Neural cell (in vitro differentiated cells): ENCODE measurements around the gene SCAMP5. TPM values are rescaled to one million over a fixed set of nuclear protein-coding genes. Genes with fewer than 3 reads are reported as not detected.

Experiments
- H2AFZ ChIP-seq: fragments of 200-600, 300-800 bp; sonication (generic), shearing (Covaris generic); 2 replicates; pipeline ENCODE4 v1.6.0; 2014; ENCODE audit warnings: low read depth, mild to moderate bottlenecking, antibody characterized with exemption, low read length, moderate library complexity
- H3F3A ChIP-seq: fragments of 200-600 bp; shearing (Covaris generic); 2 replicates; pipeline ENCODE4 v1.6.1; 2016; ENCODE audit warnings: mild to moderate bottlenecking, moderate library complexity, mixed read lengths, antibody characterized with exemption, low read length; ENCODE audit not compliant: insufficient read depth, poor library complexity, severe bottlenecking
- H3K27ac ChIP-seq: fragments of 200-600, 300-800 bp; sonication (generic), shearing (Covaris generic); 2 replicates; pipeline ENCODE4 v1.5.1; 2014; ENCODE audit warnings: mild to moderate bottlenecking, low read length, moderate library complexity
- H3K27me3 ChIP-seq: fragments of 300-800, 200-600 bp; sonication (generic), shearing (Covaris generic); 2 replicates; pipeline ENCODE4 v1.6.0; 2014; ENCODE audit warnings: mild to moderate bottlenecking, low read depth, low read length, moderate library complexity; ENCODE audit not compliant: insufficient read depth
- H3K36me3 ChIP-seq: fragments of 300-800, 200-600 bp; sonication (generic), shearing (Covaris generic); 2 replicates; pipeline ENCODE4 v1.5.1; 2014; ENCODE audit warnings: mild to moderate bottlenecking, antibody characterized with exemption, low read length, moderate library complexity; ENCODE audit not compliant: insufficient read depth
- H3K4me2 ChIP-seq: fragments of 300-800, 200-600 bp; sonication (generic), shearing (Covaris generic); 2 replicates; pipeline ENCODE4 v1.6.0; 2014; ENCODE audit warnings: mild to moderate bottlenecking, low read length
- H3K4me3 ChIP-seq: fragments of 300-800, 200-600 bp; sonication (generic), shearing (Covaris generic); 2 replicates; pipeline ENCODE4 v1.5.1; 2014; ENCODE audit warnings: mild to moderate bottlenecking, low read length, moderate library complexity
- H3K79me2 ChIP-seq: fragments of 200-600 bp; shearing (Covaris generic); replicated peaks from 2 replicates; pipeline ENCODE4 v1.6.0; 2014; ENCODE audit warnings: mild to moderate bottlenecking, low read length, moderate library complexity; ENCODE audit not compliant: insufficient read depth
- H3K9ac ChIP-seq: fragments of 300-800, 200-600 bp; sonication (generic), shearing (Covaris generic); 2 replicates; pipeline ENCODE4 v1.6.1; 2016; ENCODE audit warnings: mild to moderate bottlenecking, low read length, mixed read lengths
- H3K9me2 ChIP-seq: fragments of 200-600 bp; shearing (Covaris generic); 2 replicates; pipeline ENCODE4 v1.6.1; 2016; ENCODE audit warnings: mild to moderate bottlenecking, low read length, mixed read lengths; ENCODE audit not compliant: insufficient read depth
- H3K9me3 ChIP-seq: fragments of 200-600, 300-800 bp; sonication (generic), shearing (Covaris generic); 2 replicates; pipeline ENCODE4 v1.6.1; 2016; ENCODE audit warnings: mild to moderate bottlenecking, mixed run types, low read length, moderate library complexity, mixed read lengths
- H4K20me1 ChIP-seq: fragments of 200-600 bp; shearing (Covaris generic); 2 replicates; pipeline ENCODE4 v1.6.1; 2016; ENCODE audit warnings: mild to moderate bottlenecking, mixed run types; ENCODE audit not compliant: insufficient read depth
- CTCF ChIP-seq: fragments of 450-650 bp; IDR thresholded peaks from 2 replicates; pipeline ENCODE4 v1.5.1; 2014; ENCODE audit warnings: antibody characterized with exemption, mild to moderate bottlenecking, moderate library complexity; ENCODE audit not compliant: poor library complexity, severe bottlenecking
- EP300 ChIP-seq: fragments of 450-650 bp; conservative IDR thresholded peaks from 2 replicates; pipeline ENCODE4 v1.6.1; 2014; ENCODE audit warnings: antibody characterized with exemption, mild to moderate bottlenecking, moderate library complexity; ENCODE audit not compliant: poor library complexity, severe bottlenecking
- EZH2 ChIP-seq: fragments of 200-600, 300-800 bp; shearing (Covaris generic), sonication (generic); IDR thresholded peaks from 2 replicates; pipeline ENCODE4 v1.6.1; 2014; ENCODE audit warnings: antibody characterized with exemption, low read length, borderline replicate concordance, mild to moderate bottlenecking; ENCODE audit not compliant: insufficient read depth, poor library complexity, severe bottlenecking
- MXI1 ChIP-seq: fragments of 450-650 bp; conservative IDR thresholded peaks from 2 replicates; pipeline ENCODE4 v1.6.1; 2014; ENCODE audit warnings: antibody characterized with exemption, mild to moderate bottlenecking; ENCODE audit not compliant: poor library complexity, severe bottlenecking
- POLR2AphosphoS5 ChIP-seq: IDR thresholded peaks from 2 replicates; pipeline ENCODE4 v1.6.1; 2012
- RAD21 ChIP-seq: fragments of 450-650 bp; conservative IDR thresholded peaks from 2 replicates; pipeline ENCODE4 v1.6.1; 2014; ENCODE audit warnings: antibody characterized with exemption, mild to moderate bottlenecking, moderate library complexity
- REST ChIP-seq: IDR thresholded peaks from 2 replicates; pipeline ENCODE4 v1.6.1; 2012; ENCODE audit warnings: borderline replicate concordance
- SMC3 ChIP-seq: fragments of 450-650 bp; conservative IDR thresholded peaks from 2 replicates; pipeline ENCODE4 v1.6.1; 2014; ENCODE audit warnings: antibody characterized with exemption, mild to moderate bottlenecking, moderate library complexity; ENCODE audit not compliant: poor library complexity
- TAF1 ChIP-seq: IDR thresholded peaks from 2 replicates; pipeline ENCODE4 v1.6.1; 2012; ENCODE audit warnings: low read depth
- polyA plus RNA-seq: library from polyadenylated mRNA; depleted of rRNA; stranded (reverse); fragments of >200 nt; gene quantifications from 2 replicates; pipeline ENCODE4 v1.2.3, GENCODE V29; 2014

Gene SCAMP5
- polyA plus RNA-seq, 1 donor from 2014 or later = 92.5 TPM

- no peak overlapping the region for H3K27ac ChIP-seq
- no peaks in the 10 kb centered on the region for H3K36me3 ChIP-seq
- H2AFZ ChIP-seq = no peak overlapping the region
- TF ChIP-seq EZH2 = no peak
- no peak for TF ChIP-seq SMC3
- no peak for TF ChIP-seq RAD21
- TF ChIP-seq CTCF = no peak
- no peak for TF ChIP-seq REST
- no peak for TF ChIP-seq MXI1
- TF ChIP-seq POLR2AphosphoS5 = no peak
- no peak for TF ChIP-seq EP300
- no peak for TF ChIP-seq TAF1
- H3K79me2 ChIP-seq = no peaks in the 10 kb centered on the region
- no peaks in the 10 kb centered on the region for H3K27me3 ChIP-seq
- H3F3A ChIP-seq = no peaks in the 10 kb centered on the region
- no peaks in the 10 kb centered on the region for H4K20me1 ChIP-seq
- no peak overlapping the region for H3K4me2 ChIP-seq
- no peak overlapping the region for H3K9ac ChIP-seq
- H3K9me2 ChIP-seq = no peaks in the 10 kb centered on the region
- no peak overlapping the region for H3K4me3 ChIP-seq
- H3K9me3 ChIP-seq = no peaks in the 10 kb centered on the region
Observed at GRCh38 chr15:75053748-75054125, 58.4 kb downstream of the SCAMP5 start.

GRCh38 chr15:75054172-75054897, 59.0 kb downstream of the SCAMP5 start:
- Histone ChIP-seq H3K27me3 (no peaks in the 10 kb centered on the region), H3K79me2 (no peaks in the 10 kb centered on the region), H3F3A (no peaks in the 10 kb centered on the region), H3K4me3 (no peak overlapping the region), H3K27ac (no peak overlapping the region), H3K9me3 (no peaks in the 10 kb centered on the region), H3K36me3 (no peaks in the 10 kb centered on the region), H3K9ac (no peak overlapping the region), H3K4me2 (no peak overlapping the region), H3K9me2 (no peaks in the 10 kb centered on the region), H2AFZ (no peak overlapping the region), H4K20me1 (no peaks in the 10 kb centered on the region)
- TF ChIP-seq POLR2AphosphoS5 = no peak
- no peak for TF ChIP-seq TAF1
- no peak for TF ChIP-seq SMC3
- no peak for TF ChIP-seq EP300
- TF ChIP-seq REST = no peak
- TF ChIP-seq EZH2 = no peak
- TF ChIP-seq RAD21 = no peak
- no peak for TF ChIP-seq MXI1
- TF ChIP-seq CTCF = no peak
